HepG2 (cell line): Measurements from ENCODE around the gene PRR30. TPM values are rescaled to one million over a fixed set of nuclear protein-coding genes. Genes with fewer than 3 reads are reported as not detected.

Source experiments
- ATF4 ChIP-seq, 2 experiments: fragments of 450-650 bp in 1 of 2; sonication (generic) in 1 of 2; formaldehyde crosslinking; IDR thresholded peaks; 2 replicates each; pipeline versions ENCODE4 v1.5.0 to v1.8.0; 2020 to 2022; ENCODE audit warnings: mild to moderate bottlenecking in 1 of 2, missing genetic modification reagents in 1 of 2
- CBX1 ChIP-seq: IDR thresholded peaks from one replicate; pipeline ENCODE4 v1.6.1; 2016; ENCODE audit warnings: antibody characterized with exemption, low read depth
- FOXK1 ChIP-seq: sonication (generic); formaldehyde crosslinking; IDR thresholded peaks from 2 replicates; pipeline ENCODE4 v1.4.0; 2020; ENCODE audit warnings: low read depth, missing genetic modification reagents, borderline replicate concordance
- HDAC1 ChIP-seq: sonication (generic); formaldehyde crosslinking; IDR thresholded peaks from 2 replicates; pipeline ENCODE4 v1.5.1; 2020; ENCODE audit warnings: mild to moderate bottlenecking, missing genetic modification reagents
- ISX ChIP-seq: sonication (generic); formaldehyde crosslinking; conservative IDR thresholded peaks from 2 replicates; pipeline ENCODE4 v1.5.0; 2020; ENCODE audit warnings: missing genetic modification reagents
- KDM5A ChIP-seq: fragments of 200-600 bp; sonication (generic); IDR thresholded peaks from 2 replicates; pipeline ENCODE4 v1.7.0; 2018; ENCODE audit warnings: antibody characterized with exemption, mild to moderate bottlenecking, low read length, borderline replicate concordance
- MXD1 ChIP-seq: sonication (generic); formaldehyde crosslinking; IDR thresholded peaks from 2 replicates; pipeline ENCODE4 v1.4.0; 2020; ENCODE audit warnings: mild to moderate bottlenecking, missing genetic modification reagents
- MYC ChIP-seq: sonication (generic); formaldehyde crosslinking; IDR thresholded peaks from 2 replicates; pipeline ENCODE4 v1.9.0; 2021; ENCODE audit warnings: missing genetic modification reagents, borderline replicate concordance
- MYPOP ChIP-seq: sonication (generic); formaldehyde crosslinking; IDR thresholded peaks from 2 replicates; pipeline ENCODE4 v1.8.1; 2023; ENCODE audit warnings: mild to moderate bottlenecking, moderate library complexity, missing genetic modification reagents
- NFE2L1 ChIP-seq: sonication (generic); formaldehyde crosslinking; IDR thresholded peaks from 2 replicates; pipeline ENCODE4 v1.4.0; 2020; ENCODE audit warnings: missing genetic modification reagents, mild to moderate bottlenecking, borderline replicate concordance
- PCBP1 ChIP-seq: fragments of 200-400 bp; formaldehyde crosslinking; IDR thresholded peaks from 2 replicates; pipeline ENCODE4 v1.6.1; 2017; ENCODE audit warnings: mild to moderate bottlenecking, low read depth, low read length, borderline replicate concordance
- SRSF1 ChIP-seq: fragments of 200-400 bp; formaldehyde crosslinking; optimal IDR thresholded peaks from 2 replicates; pipeline ENCODE3; 2017; ENCODE audit warnings: mild to moderate bottlenecking, low read depth, low read length, moderate library complexity
- ZBTB39 ChIP-seq: sonication (generic); formaldehyde crosslinking; IDR thresholded peaks from 2 replicates; pipeline ENCODE4 v1.5.0; 2020; ENCODE audit warnings: missing genetic modification reagents
- ZNF142 ChIP-seq: sonication (generic); formaldehyde crosslinking; IDR thresholded peaks from 2 replicates; pipeline ENCODE4 v1.4.0; 2020; ENCODE audit warnings: missing genetic modification reagents
- ZNF510 ChIP-seq: sonication (generic); formaldehyde crosslinking; IDR thresholded peaks from 2 replicates; pipeline ENCODE4 v1.4.0; 2020; ENCODE audit warnings: low read depth, mild to moderate bottlenecking, missing genetic modification reagents
- ZNF747 ChIP-seq: sonication (generic); formaldehyde crosslinking; IDR thresholded peaks from 2 replicates; pipeline ENCODE4 v1.8.1; 2023; ENCODE audit warnings: missing genetic modification reagents, mild to moderate bottlenecking, borderline replicate concordance
- polyA plus RNA-seq, 8 experiments: library from polyadenylated mRNA; depleted of rRNA in 3 of 8; stranded (reverse) in 7 of 8; unstranded in 1 of 8; fragments of >200 nt; fragmentation: Illumina TruSeq in 4 of 8; extraction: Trizol in 4 of 8; gene quantifications; 2 replicates each; pipeline versions ENCODE4 v1.2.1 to v1.2.3, GENCODE V29; 2011 to 2016; ENCODE audit warnings: low read depth in 4 of 8, missing spikeins in 1 of 8, mixed read lengths in 1 of 8; ENCODE audit not compliant: insufficient read depth in 1 of 8
- total RNA-seq, 5 experiments: library from RNA; depleted of rRNA; stranded (reverse); fragments of >200 nt; fragmentation: Illumina TruSeq; extraction: Trizol; gene quantifications; 2 replicates each; pipeline ENCODE4 v1.2.3, GENCODE V29; 2016; ENCODE audit warnings: low read depth in 1 of 5

Gene PRR30
- total and polyA plus RNA-seq, 2 of the 13 experiments (the other 11 are each of a cell fraction or from before 2014, with no cell fraction given), result not detected

- TF ChIP-seq ZNF142 (CRISPR knock-in tag) (0 out of 2 replicates have a peak, but pooled peaks have one; percentile 76), NFE2L1 (CRISPR knock-in tag) (no peak; the same call in 1 of the 2 replicates), FOXK1 (CRISPR knock-in tag) (peak; percentile 61; the same call in 1 of the 2 replicates), MXD1 (CRISPR knock-in tag) (no peak), SRSF1 (peak; percentile 12), ATF4 (CRISPR knock-in tag; IDR thresholded peaks at IDR 0.05) (peak in 1 of 2 experiments; percentile 61; a peak in 2 of 4 replicates), HDAC1 (CRISPR knock-in tag) (peak; percentile 77), ZNF747 (CRISPR knock-in tag) (0 out of 2 replicates have a peak, but pooled peaks have one; percentile 53), ISX (CRISPR knock-in tag) (no peak), ZNF510 (CRISPR knock-in tag) (peak; percentile 91), CBX1 (peak; percentile 70), PCBP1 (no peak), KDM5A (no peak), ZBTB39 (peak; percentile 83; the same call in 1 of the 2 replicates), MYPOP (CRISPR knock-in tag) (0 out of 2 replicates have a peak, but pooled peaks have one; percentile 57), MYC (CRISPR knock-in tag) (0 out of 2 replicates have a peak, but pooled peaks have one; percentile 79)
Measured at GRCh38 chr2:27093430-27094352, 45.5 kb downstream of the PRR30 start (continued).
